NCI-H748 (cell line): Measurements from ENCODE around the gene FKBP10.
"Not testable (repeated sequence)": the region's sequence is repeated elsewhere in the genome, so short reads cannot be mapped to it uniquely, and the experiment has no call there.

Source experiments
- DNase-seq: peaks from one replicate; lab custom pipeline; 2025; ENCODE audit not compliant: unreplicated experiment; lab: John Stamatoyannopoulos, UW

The FKBP10 gene

GRCh38 chr17:41812381-41813151 is at the start of gene FKBP10:
Gene FKBP10 (plus strand): TSS chr17:41813004. CDS start chr17:41813035, 31 bp downstream.
- DNase-seq = peak; percentile 79

GRCh38 chr17:41763327-41763726 is 49.5 kb upstream of the FKBP10 start:
- DNase-seq = no peak

GRCh38 chr17:41766135-41766534 is 46.7 kb upstream of the FKBP10 start:
- no peak for DNase-seq

- DNase-seq = no peak
Measured at GRCh38 chr17:41767324-41768042, 45.3 kb upstream of the FKBP10 start.

GRCh38 chr17:41768682-41769288 is 44.0 kb upstream of the FKBP10 start:
- no peak for DNase-seq

- DNase-seq = no peak
Measured at GRCh38 chr17:41769346-41769862, 43.4 kb upstream of the FKBP10 start.

GRCh38 chr17:41769985-41770384 is 42.8 kb upstream of the FKBP10 start:
- DNase-seq = no peak

- no peak for DNase-seq
Measured at GRCh38 chr17:41771389-41772206, 41.2 kb upstream of the FKBP10 start.

GRCh38 chr17:41772218-41772585 is 40.6 kb upstream of the FKBP10 start:
- DNase-seq = peak; percentile 51

- DNase-seq = no peak
Measured at GRCh38 chr17:41772586-41773189, 40.1 kb upstream of the FKBP10 start.

GRCh38 chr17:41773190-41773588 is 39.6 kb upstream of the FKBP10 start:
- DNase-seq = no peak

- no peak for DNase-seq
Measured at GRCh38 chr17:41773731-41774193, 39.0 kb upstream of the FKBP10 start.

- peak; percentile 7 for DNase-seq
Measured at GRCh38 chr17:41775394-41776226, 37.2 kb upstream of the FKBP10 start.

GRCh38 chr17:41776262-41776900 is 36.4 kb upstream of the FKBP10 start:
- DNase-seq = not testable (repeated sequence)

GRCh38 chr17:41777157-41777573 is 35.6 kb upstream of the FKBP10 start:
- no peak for DNase-seq

GRCh38 chr17:41777574-41778188 is 35.1 kb upstream of the FKBP10 start:
- peak; percentile 74 for DNase-seq

- no peak for DNase-seq
Measured at GRCh38 chr17:41779954-41780353, 32.9 kb upstream of the FKBP10 start.

- DNase-seq = no peak
Measured at GRCh38 chr17:41781404-41782110, 31.2 kb upstream of the FKBP10 start.
